Fibroblast of the aortic adventitia (primary cell): Measurements from ENCODE around the gene PTPRG. TPM values are rescaled to one million over a fixed set of nuclear protein-coding genes. Genes with fewer than 3 reads are reported as not detected.

ENCODE experiments used
- DNase-seq: peaks from one replicate; pipeline ENCODE4 v3.0.0-alpha.2; 2010; ENCODE audit warnings: low read depth
- H3K4me3 ChIP-seq: 2 replicates; pipeline ENCODE4 v1.5.1; 2011; ENCODE audit warnings: low read depth, mild to moderate bottlenecking, control low read depth, low read length, moderate library complexity
- CTCF ChIP-seq: IDR thresholded peaks from 2 replicates; pipeline ENCODE4 v1.5.1; 2011; ENCODE audit warnings: mild to moderate bottlenecking, low read length, control low read depth, inconsistent platforms; ENCODE audit not compliant: insufficient read depth
- total RNA-seq: library from RNA; depleted of rRNA; stranded (reverse); fragments of >200 nt; gene quantifications from 2 replicates; pipeline ENCODE4 v1.2.3, GENCODE V29; 2012; ENCODE audit warnings: low replicate concordance

The PTPRG gene
- total RNA-seq, 1 donor = 52.0 TPM

- peak overlapping the region; percentile 9 for H3K4me3 ChIP-seq
- peak; percentile 85 for DNase-seq
- TF ChIP-seq CTCF = peak; percentile 73
Observed at GRCh38 chr3:62188681-62189375, 627.5 kb downstream of the PTPRG start.

GRCh38 chr3:62189376-62189698 is 628.0 kb downstream of the PTPRG start:
- H3K4me3 ChIP-seq = no peak overlapping the region
- no peak for TF ChIP-seq CTCF

GRCh38 chr3:62192891-62193290 is 631.5 kb downstream of the PTPRG start:
- TF ChIP-seq CTCF = no peak
- no peak overlapping the region for H3K4me3 ChIP-seq
- no peak for DNase-seq

More at GRCh38 chr3:62189376-62189698, 628.0 kb downstream of the PTPRG start:
- no peak for DNase-seq

GRCh38 chr3:62193586-62194345 is 632.4 kb downstream of the PTPRG start:
- no peak for TF ChIP-seq CTCF
- H3K4me3 ChIP-seq = no peak overlapping the region
- DNase-seq = no peak

- H3K4me3 ChIP-seq = no peak overlapping the region
- TF ChIP-seq CTCF = no peak
- DNase-seq = no peak
Observed at GRCh38 chr3:62197350-62198012, 636.1 kb downstream of the PTPRG start.

- no peak for DNase-seq
- H3K4me3 ChIP-seq = no peak overlapping the region
- TF ChIP-seq CTCF = no peak
Observed at GRCh38 chr3:62199126-62199525, 637.8 kb downstream of the PTPRG start.
